NT2/D1 (cell line): ENCODE data around the gene BRD4.

Experiments
- SUZ12 ChIP-seq: IDR thresholded peaks from 2 replicates; pipeline ENCODE4 v1.6.1; 2011; ENCODE audit not compliant: insufficient read length, insufficient read depth; ENCODE audit errors: extremely low read depth
- YY1 ChIP-seq: IDR thresholded peaks from 2 replicates; pipeline ENCODE4 v1.6.1; 2011; ENCODE audit not compliant: insufficient read length, insufficient read depth

DNA sequence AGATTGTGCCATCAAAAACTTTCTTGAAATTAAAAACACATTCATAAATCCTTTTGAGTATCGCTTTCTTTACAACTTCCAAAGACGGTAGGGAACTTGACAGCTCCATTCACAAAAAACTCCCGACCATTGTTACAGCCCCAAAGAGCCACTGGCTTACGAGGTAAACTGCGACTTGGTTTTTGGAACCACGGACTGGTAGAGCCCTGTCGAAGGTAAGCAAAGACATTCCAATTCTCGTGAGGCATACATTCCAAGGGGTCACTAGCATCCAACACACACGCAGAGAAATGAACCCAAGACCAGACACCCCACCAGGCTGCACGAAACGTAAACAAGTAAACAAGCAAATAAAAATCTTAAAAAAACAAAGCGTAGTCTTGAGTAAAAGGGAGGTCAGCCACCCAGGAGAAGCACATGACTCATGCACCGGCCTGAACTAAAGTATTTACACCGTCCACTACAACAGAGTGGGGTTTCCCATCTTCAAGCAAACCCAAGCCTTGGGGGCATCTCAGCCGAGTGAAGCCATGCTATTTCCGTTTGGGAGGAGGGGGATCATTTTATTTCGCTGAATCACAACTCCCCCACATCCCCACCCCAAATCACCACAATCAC is 1.4 kb downstream of the BRD4 start:
- TF ChIP-seq YY1, result no peak
- no peak for TF ChIP-seq SUZ12
